Dendritic cell treated with granulocyte-macrophage colony-stimulating factor and Interleukin-4, amounts not matched to agents 40 ng/mL and 50 ng/mL, for 4 days (primary cell): ENCODE data around the gene OR12D2.
"Not testable (repeated sequence)": the region's sequence is repeated elsewhere in the genome, so short reads cannot be mapped to it uniquely, and the experiment has no call there.

Experiments
- H3K27ac Mint-ChIP-seq: one replicate; pipeline ENCODE4 v1.8.0; 2022; ENCODE audit warnings: mild to moderate bottlenecking, mixed read lengths
- H3K27me3 Mint-ChIP-seq: one replicate; pipeline ENCODE4 v1.8.0; 2022; ENCODE audit warnings: mild to moderate bottlenecking, mixed read lengths
- H3K36me3 Mint-ChIP-seq: one replicate; pipeline ENCODE4 v1.8.0; 2022; ENCODE audit warnings: low read depth, mixed read lengths
- H3K4me1 Mint-ChIP-seq: one replicate; pipeline ENCODE4 v1.8.0; 2022; ENCODE audit warnings: low read depth, mixed read lengths
- H3K4me3 Mint-ChIP-seq: one replicate; pipeline ENCODE4 v1.8.0; 2022; ENCODE audit warnings: mild to moderate bottlenecking, moderate library complexity, mixed read lengths
- H3K9me3 Mint-ChIP-seq: one replicate; pipeline ENCODE4 v1.8.0; 2022; ENCODE audit warnings: mixed read lengths
- intact Hi-C: fragments of 100-400 bp; cut with micrococcal nuclease; formaldehyde crosslinking; loops from one replicate; pipeline ENCODE4 v1.15.0; 2022

OR12D2 gene

GRCh38 chr6:29395331-29395730, at the start of gene OR12D2:
Gene OR12D2 (plus strand): TSS chr6:29395631. CDS start chr6:29396700, 1,069 bp downstream.
- Mint-ChIP-seq H3K9me3 (no peaks in the 10 kb centered on the region), H3K27me3 (peaks cover 3% of the 10 kb centered on the region), H3K4me3 (no peak within 1 kb of the TSS), H3K36me3 (no peaks in the 10 kb centered on the region), H3K4me1 (no peaks in the 10 kb centered on the region), H3K27ac (no peak within 1 kb of the TSS)
- intact Hi-C loops = no loop called here

DNA sequence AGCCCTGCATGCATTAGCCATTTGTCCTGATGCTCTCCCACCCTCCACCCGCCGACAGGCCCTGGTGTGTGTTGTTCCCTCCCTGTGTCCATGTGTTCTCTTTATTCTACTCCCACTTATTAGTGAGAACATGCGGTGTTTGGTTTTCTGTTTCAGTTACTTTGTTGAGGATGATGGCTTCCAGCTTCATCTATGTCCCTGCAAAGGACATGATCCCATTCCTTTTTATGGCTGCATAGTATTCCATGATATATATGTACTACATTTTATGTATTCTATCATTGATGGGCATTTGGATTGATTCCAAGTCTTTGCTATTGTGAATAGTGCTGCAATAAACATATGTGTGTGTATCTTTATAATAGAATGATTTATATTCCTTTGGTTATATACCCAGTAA, 46.1 kb upstream of the OR12D2 start:
- intact Hi-C loops, H3K4me3 Mint-ChIP-seq, H3K4me1 Mint-ChIP-seq, H3K9me3 Mint-ChIP-seq, H3K27ac Mint-ChIP-seq, H3K36me3 Mint-ChIP-seq, H3K27me3 Mint-ChIP-seq: not testable (repeated sequence)

DNA sequence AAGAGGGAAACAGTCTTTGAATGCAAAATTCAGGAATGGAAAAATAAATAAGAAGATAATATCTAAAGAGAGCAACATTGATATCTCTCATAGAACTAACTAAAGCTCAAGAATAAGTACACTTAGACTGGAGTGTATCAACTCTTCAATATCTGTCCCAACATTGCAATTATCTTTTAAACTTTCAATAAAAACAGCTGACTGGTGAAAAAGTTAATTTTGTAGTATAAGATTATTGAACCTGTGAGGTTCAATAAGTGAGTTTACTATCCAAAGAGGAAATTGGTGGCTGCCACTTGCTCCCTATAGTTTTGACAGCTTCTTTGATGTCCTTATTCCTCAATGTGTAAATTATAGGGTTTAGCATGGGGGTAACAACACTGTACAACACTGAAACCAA, 40.5 kb upstream of the OR12D2 start:
- Mint-ChIP-seq H3K36me3 (no peaks in the 10 kb centered on the region), H3K9me3 (peaks cover 6% of the 10 kb centered on the region), H3K4me3 (no peak overlapping the region), H3K4me1 (no peaks in the 10 kb centered on the region), H3K27ac (no peak overlapping the region), H3K27me3 (peaks cover 1% of the 10 kb centered on the region)
- intact Hi-C loops = no loop called here

DNA sequence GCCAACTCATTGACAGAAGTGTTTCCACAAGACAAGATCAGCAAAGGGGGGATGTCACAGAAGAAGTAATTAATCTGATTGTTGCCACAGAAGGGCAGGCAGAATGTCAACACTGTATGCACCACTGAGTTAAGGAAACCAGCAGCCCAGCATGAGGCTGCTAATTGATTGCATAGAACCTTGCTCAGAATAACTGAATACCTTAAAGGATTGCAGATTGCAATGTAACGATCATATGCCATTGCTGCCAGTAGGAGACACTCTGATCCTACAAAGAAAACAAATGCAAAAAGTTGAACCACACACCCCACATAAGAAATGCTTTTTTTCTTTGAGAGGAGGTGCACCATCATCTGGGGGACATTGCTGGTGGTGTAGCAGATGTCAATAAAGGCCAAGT, 39.8 kb upstream of the OR12D2 start:
- Mint-ChIP-seq H3K27me3 (peaks cover 1% of the 10 kb centered on the region), H3K9me3 (peaks cover 6% of the 10 kb centered on the region), H3K4me3 (no peak overlapping the region), H3K36me3 (no peaks in the 10 kb centered on the region), H3K27ac (no peak overlapping the region), H3K4me1 (no peaks in the 10 kb centered on the region)
- intact Hi-C loops = no loop called here

GRCh38 chr6:29368765-29369164, 26.7 kb upstream of the OR12D2 start, which contains the start of gene OR5V1:
Gene OR5V1 (minus strand): TSS chr6:29368865. CDS start chr6:29356195, 12,670 bp downstream.
- Mint-ChIP-seq H3K27me3 (no peaks in the 10 kb centered on the region), H3K36me3 (no peaks in the 10 kb centered on the region), H3K4me1 (no peaks in the 10 kb centered on the region), H3K4me3 (no peak within 1 kb of the TSS), H3K27ac (no peak within 1 kb of the TSS), H3K9me3 (no peaks in the 10 kb centered on the region)
- intact Hi-C loops = no loop called here

GRCh38 chr6:29375191-29375590, 20.2 kb upstream of the OR12D2 start, which contains the start of gene OR12D3:
Gene OR12D3 (minus strand): TSS chr6:29375291. CDS start chr6:29375287, 4 bp downstream.
- intact Hi-C loops = no loop called here

GRCh38 chr6:29376003-29376402, 19.4 kb upstream of the OR12D2 start:
- H3K36me3 Mint-ChIP-seq = no peaks in the 10 kb centered on the region
- no peaks in the 10 kb centered on the region for H3K4me1 Mint-ChIP-seq
- peaks cover 1% of the 10 kb centered on the region for H3K27me3 Mint-ChIP-seq
- no peak overlapping the region for H3K4me3 Mint-ChIP-seq
- H3K27ac Mint-ChIP-seq = no peak overlapping the region
- intact Hi-C loops = no loop called here
- H3K9me3 Mint-ChIP-seq = no peaks in the 10 kb centered on the region

More at GRCh38 chr6:29375191-29375590, 20.2 kb upstream of the OR12D2 start, which contains the start of gene OR12D3:
- no peak within 1 kb of the TSS for H3K27ac Mint-ChIP-seq
- H3K9me3 Mint-ChIP-seq = no peaks in the 10 kb centered on the region
- H3K36me3 Mint-ChIP-seq = no peaks in the 10 kb centered on the region
- H3K4me1 Mint-ChIP-seq = no peaks in the 10 kb centered on the region
- no peak within 1 kb of the TSS for H3K4me3 Mint-ChIP-seq
- H3K27me3 Mint-ChIP-seq = peaks cover 1% of the 10 kb centered on the region

DNA sequence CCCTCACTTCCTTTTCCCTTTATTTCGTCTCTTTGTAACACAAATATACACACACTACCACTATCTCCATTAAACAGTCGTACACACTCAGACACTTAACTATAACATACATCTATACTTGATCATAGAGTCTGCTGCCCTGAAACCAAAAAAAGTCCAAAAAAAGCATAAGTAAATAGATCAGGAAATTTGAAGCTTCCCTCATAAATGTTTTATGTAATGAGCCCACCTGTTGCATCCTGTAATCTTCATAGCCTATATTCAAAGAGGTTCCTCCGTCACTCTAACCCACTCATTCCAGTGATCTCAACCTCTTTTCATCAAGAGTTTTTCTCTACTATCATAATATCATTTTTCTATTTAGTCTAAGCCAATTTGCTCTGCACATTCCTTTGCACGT, 6.9 kb upstream of the OR12D2 start:
- Mint-ChIP-seq H3K4me3 (no peak overlapping the region), H3K9me3 (no peaks in the 10 kb centered on the region), H3K27ac (no peak overlapping the region), H3K4me1 (no peaks in the 10 kb centered on the region), H3K36me3 (no peaks in the 10 kb centered on the region), H3K27me3 (peaks cover 1% of the 10 kb centered on the region)
- intact Hi-C loops = no loop called here

DNA sequence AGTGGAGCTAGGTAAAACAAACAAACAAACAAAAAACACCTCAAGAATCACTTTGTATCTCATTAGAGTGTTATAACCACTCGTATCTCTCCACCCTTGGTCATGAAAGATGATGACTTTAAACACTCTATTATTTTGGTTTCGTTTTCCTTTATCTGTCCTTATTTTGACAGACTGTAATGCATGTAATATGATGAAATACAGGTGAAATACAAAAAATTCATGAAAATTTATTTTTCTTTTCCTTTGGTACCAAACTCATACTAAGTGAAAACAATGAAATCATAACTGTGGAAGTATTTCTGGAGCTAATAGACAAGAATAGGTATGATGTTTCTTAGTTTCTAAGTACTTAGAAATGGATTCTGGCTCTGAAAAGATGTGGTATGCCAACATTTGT, 4.1 kb downstream of the OR12D2 start:
- intact Hi-C loops = no loop called here
- Mint-ChIP-seq H3K9me3 (no peaks in the 10 kb centered on the region), H3K4me3 (no peak overlapping the region), H3K36me3 (no peaks in the 10 kb centered on the region), H3K27me3 (peaks cover 3% of the 10 kb centered on the region), H3K4me1 (no peaks in the 10 kb centered on the region), H3K27ac (no peak overlapping the region)

DNA sequence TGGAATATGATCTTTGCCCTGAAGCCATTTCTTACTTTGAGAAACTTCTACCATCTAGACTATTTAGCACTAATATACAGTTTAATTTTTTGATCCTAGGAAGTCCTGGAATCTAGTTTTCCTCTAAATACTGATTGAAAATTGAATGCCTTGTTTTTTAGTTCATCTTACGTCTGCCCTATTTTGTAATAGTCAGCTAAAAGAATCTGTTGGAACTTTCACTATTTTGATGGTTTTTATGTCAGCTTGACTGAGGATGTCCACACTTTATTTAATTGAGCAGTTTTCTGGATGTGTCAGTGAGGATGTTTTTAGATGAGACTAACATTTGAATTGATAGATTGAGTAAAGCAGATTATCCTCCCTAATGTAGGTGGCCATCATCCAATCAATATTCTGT, 8.4 kb downstream of the OR12D2 start:
- no peaks in the 10 kb centered on the region for H3K36me3 Mint-ChIP-seq
- H3K4me1 Mint-ChIP-seq = no peaks in the 10 kb centered on the region
- no peaks in the 10 kb centered on the region for H3K27me3 Mint-ChIP-seq
- no peaks in the 10 kb centered on the region for H3K9me3 Mint-ChIP-seq
- intact Hi-C loops = no loop called here
- no peak overlapping the region for H3K4me3 Mint-ChIP-seq
- no peak overlapping the region for H3K27ac Mint-ChIP-seq

- intact Hi-C loops = no loop called here
- H3K4me1 Mint-ChIP-seq = no peaks in the 10 kb centered on the region
- H3K36me3 Mint-ChIP-seq = no peaks in the 10 kb centered on the region
Measured at GRCh38 chr6:29414588-29414987, 19.2 kb downstream of the OR12D2 start, which contains the start of gene OR12D1. Gene OR12D1 (plus strand): TSS chr6:29414928.

DNA sequence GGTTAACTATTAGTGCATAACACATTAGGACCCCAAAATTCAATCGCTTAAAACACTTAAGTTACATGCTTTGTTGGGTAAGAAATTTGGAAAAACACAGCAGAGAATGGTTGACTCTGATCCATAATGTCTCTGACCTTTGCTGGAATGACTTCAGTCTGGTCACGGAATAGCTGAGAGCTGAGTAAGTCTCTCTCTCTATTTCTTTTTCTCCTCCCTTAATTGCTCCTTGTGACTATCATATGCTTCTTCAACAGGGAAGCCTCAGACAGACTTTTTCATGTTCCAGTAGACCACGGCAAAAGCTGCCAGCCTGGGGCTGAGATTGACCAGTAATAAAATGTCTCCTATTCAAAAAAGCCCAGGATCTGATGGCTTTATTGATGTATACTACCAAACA, 24.1 kb downstream of the OR12D2 start:
- H3K4me1 Mint-ChIP-seq = no peaks in the 10 kb centered on the region
- no peaks in the 10 kb centered on the region for H3K36me3 Mint-ChIP-seq
- H3K9me3 Mint-ChIP-seq = no peaks in the 10 kb centered on the region
- H3K4me3 Mint-ChIP-seq = no peak overlapping the region
- no peak overlapping the region for H3K27ac Mint-ChIP-seq
- no peaks in the 10 kb centered on the region for H3K27me3 Mint-ChIP-seq
- intact Hi-C loops = no loop called here

More at GRCh38 chr6:29414588-29414987, 19.2 kb downstream of the OR12D2 start, which contains the start of gene OR12D1:
- Mint-ChIP-seq H3K27me3 (no peaks in the 10 kb centered on the region), H3K9me3 (peaks cover 16% of the 10 kb centered on the region), H3K27ac (no peak within 1 kb of the TSS), H3K4me3 (no peak within 1 kb of the TSS)

- intact Hi-C loops = no loop called here
- Mint-ChIP-seq H3K27ac (no peak overlapping the region), H3K4me3 (no peak overlapping the region), H3K36me3 (no peaks in the 10 kb centered on the region), H3K4me1 (no peaks in the 10 kb centered on the region), H3K27me3 (no peaks in the 10 kb centered on the region), H3K9me3 (no peaks in the 10 kb centered on the region)
Measured at GRCh38 chr6:29424168-29424567, 28.7 kb downstream of the OR12D2 start.

DNA sequence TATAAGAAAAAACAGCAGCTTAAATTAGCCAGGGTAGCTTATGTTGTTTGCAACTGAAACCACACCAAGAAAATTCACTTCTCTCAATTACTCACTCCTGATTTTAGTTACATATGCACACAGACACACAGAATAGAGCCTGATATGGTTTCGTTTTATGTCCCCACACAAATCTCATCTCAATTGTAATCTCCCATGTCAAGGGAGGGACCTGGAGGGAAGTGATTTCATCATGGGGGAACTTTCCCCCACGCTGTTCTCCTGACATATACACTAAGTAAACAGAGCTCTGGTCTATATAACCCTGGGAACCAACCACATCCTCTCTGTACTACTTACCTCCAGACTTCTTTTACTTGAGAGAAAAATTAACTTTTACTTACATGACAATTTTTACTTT, 29.1 kb downstream of the OR12D2 start:
- H3K4me3 Mint-ChIP-seq = no peak overlapping the region
- H3K27me3 Mint-ChIP-seq = no peaks in the 10 kb centered on the region
- H3K4me1 Mint-ChIP-seq = no peaks in the 10 kb centered on the region
- intact Hi-C loops = no loop called here
- H3K36me3 Mint-ChIP-seq = no peaks in the 10 kb centered on the region
- no peak overlapping the region for H3K27ac Mint-ChIP-seq
- H3K9me3 Mint-ChIP-seq = no peaks in the 10 kb centered on the region

DNA sequence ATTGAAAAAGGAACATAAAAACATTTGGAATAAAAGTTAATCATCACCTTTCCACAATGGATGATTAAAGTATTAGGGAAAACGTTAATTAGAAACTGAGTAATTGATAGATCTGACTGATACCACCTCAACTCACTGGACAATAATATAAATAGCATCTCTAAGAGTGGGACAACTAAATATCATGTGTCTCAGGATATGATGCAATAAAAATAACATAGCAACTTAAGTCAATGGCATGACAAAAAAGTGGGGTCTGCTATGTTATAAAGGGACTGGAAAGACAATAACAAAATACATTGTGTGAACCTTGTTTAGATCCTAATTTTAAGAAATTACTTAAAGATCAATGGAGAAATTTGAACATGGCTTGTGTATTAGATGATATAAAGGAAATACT, 29.6 kb downstream of the OR12D2 start:
- no peak overlapping the region for H3K27ac Mint-ChIP-seq

More for the DNA sequence above, 29.6 kb downstream of the OR12D2 start:
- H3K4me3 Mint-ChIP-seq = no peak overlapping the region
- H3K27me3 Mint-ChIP-seq = no peaks in the 10 kb centered on the region
- no peaks in the 10 kb centered on the region for H3K4me1 Mint-ChIP-seq
- H3K36me3 Mint-ChIP-seq = no peaks in the 10 kb centered on the region
- no peaks in the 10 kb centered on the region for H3K9me3 Mint-ChIP-seq
- intact Hi-C loops = no loop called here
